Stimulated activated CD4-positive, alpha-beta T cell treated with anti-CD3 and anti-CD28 coated beads, TNF-alpha, amount 100 ng/mL, for 1 hour (primary cell): Measurements from ENCODE around the gene CMC4.

Experiments used
- DNase-seq, 3 donors: peaks; one replicate each; pipeline ENCODE4 v3.0.0-alpha.2; 2020; ENCODE audit warnings: low read depth in 3 of 3, low spot score in 1 of 3

CMC4 gene, protein sequence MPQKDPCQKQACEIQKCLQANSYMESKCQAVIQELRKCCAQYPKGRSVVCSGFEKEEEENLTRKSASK

DNA sequence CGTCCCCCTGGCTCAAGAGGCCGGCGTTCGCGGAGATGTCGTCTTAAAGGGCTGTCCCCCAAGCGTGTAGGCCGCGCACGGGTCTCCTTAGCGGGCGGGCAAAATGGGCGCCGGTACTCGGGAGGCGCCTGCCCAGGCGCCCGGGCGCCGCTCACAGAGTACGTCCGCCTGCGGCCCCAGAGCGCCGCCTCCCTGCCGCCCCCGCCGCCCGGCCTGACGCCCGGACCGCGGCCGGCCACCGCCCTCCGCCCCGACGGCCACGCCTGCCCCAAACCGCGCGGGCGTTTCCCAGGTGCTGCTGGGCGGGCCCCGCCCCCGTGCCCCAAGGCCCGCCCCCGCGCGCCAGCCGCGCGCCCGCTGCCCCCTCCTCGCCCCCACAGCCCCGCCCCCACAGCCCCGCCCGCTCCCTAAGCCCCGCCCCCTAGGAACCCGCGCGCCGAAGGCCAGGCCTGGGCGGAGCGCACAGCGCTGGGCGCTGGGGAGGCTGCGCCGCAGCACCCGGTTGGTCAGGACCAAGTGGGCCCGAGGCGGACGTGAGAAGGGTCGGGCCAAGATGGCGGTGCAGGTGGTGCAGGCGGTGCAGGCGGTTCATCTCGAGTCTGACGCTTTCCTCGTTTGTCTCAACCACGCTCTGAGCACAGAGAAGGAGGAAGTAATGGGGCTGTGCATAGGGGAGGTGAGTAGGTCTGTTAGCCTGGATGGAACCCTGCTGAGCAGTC lies at the start of gene CMC4, which contains the start of the genes BRCC3 and MTCP1:
Gene CMC4, minus strand, starts transcription at position 162 of the 719 bp plus-strand sequence. CDS start 7,113 bp downstream, outside the sequence.
Gene BRCC3, plus strand, starts transcription at position 534 of the 719 bp plus-strand sequence. Its CDS starts 20 bp downstream, at position 554.
Gene MTCP1, minus strand, starts transcription at position 162 of the 719 bp plus-strand sequence. CDS start 5,126 bp downstream, outside the sequence.
- DNase-seq = peak; percentile 39 to 57 (median 49)

DNA sequence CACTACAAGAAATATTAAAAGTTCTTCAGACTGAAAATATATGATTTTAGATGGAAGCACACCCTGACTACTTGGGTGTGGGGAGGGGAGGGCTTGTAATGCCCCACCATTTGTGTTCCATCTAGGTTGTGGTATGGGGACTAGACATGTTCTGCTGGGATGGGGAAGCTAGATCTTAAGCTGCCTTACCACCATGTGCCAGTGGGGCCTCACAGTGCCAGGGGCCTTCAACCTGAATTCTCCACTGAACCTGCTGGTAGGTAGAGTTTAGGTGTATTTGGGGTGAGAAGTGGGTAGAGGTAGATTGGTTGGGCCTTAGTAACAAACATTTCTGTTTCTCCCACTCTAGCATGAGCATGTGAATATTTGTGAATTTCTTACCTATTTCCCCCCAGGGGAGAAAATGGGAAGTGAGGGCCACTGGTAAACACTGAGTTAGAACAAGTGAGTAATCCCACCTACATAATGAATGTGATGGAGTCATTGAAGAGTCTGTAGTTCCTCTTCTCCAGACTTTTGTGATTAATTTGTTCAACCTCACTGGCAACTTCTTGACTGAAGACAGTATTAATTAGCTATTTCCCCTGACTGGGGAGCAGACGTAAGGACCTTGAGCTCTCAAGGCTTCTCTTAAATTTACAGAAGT lies 44.4 kb upstream of the CMC4 start:
- DNase-seq = no peak

DNA sequence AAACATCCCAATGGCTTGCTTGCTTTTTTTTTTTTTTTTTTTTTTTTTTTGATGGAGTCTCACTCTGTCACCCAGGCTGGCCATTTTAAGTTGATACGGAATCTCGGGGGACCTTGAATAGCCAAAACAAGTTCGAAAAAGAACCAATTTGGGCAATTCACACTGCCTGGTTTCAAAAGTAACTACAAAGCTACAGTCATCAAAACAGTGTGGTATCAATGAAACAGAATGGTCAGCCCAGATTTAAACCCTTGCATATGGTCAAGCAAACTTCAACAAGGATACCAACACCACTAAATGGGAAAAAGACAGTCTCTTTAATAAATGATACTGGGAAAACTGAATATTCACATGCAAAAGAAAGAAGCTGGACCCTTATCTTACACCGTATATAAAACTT lies 42.2 kb upstream of the CMC4 start:
- DNase-seq = no peak

DNA sequence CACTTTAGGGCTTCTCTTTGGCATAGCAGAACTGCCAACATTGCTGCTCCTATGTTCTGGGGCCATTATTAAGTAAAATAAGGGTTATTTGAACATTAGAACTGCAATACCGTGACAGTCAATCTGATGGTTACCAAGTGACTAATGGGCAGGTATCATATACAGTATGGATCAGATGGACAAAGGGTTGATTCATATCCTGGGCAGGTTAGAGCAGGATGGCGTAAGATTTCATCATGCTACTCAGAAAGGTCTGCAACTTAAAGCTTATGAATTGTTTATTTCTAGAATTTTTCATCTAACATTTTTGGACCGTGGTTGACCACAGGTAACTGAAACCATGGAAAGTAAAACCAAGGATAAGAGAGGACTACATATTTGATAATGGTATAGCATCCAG lies 41.2 kb upstream of the CMC4 start:
- no peak for DNase-seq

DNA sequence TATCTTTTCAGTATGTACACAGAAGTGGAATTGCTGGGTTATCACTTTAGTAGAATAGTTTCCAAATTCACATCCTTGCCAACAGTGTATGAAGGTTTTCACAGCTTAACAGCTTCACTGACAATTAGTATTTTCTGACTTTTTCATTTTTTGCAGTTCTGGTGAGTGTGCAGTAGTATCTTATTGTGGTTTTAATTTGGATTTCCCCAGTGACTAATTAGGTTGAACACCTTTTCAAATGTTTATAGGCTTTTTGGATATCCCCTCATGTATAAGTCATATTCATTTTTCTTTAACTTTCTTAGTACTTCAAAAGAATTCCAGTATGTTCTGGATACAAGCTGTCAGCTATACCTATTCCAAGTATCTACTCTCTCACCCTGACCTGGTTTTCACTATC lies 37.5 kb upstream of the CMC4 start:
- no peak for DNase-seq

DNA sequence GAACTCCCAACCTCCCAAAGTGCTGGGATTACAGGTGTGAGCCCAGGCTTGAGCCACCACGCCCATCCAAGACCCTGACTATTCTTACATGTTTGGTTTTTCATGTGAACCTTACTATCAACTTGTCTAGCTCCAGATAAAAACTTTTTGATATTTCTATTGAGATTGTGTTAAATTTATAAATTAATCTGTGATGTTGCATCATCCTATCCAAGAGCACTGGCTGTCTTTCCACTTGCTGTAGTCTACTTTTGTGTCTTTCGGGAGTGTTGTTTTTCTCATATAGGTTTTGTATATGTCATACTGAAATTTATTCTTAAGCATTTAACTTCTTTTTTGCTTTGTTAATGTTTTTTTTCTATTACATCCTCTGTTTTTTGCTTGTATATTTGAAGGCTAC lies 35.0 kb upstream of the CMC4 start:
- DNase-seq = no peak

DNA sequence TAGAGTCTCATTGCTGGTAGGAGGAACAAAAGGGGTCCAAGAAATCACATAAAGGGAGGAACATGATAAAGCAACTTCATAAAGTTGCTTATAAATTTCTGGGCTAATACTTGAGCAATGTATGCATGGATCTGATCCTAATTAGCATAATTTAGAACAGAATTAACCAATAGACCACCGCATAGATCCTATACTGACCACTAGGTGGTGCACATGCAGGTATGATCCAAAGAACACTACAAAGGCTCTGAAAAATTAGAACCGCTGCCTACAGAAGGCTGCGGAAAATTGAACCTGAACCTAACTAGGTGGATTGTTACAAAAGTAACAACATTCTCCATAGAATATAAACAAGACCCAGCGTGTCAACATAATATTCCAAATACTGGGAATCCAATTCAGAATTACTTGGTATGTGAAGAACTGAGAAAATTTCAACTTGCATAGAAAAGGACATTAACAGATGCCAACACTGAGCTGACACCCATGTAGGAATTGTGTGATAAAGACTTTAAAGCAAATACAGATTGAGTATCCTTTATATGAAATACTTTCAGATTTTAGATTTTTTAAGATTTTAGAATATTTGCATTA lies 23.6 kb upstream of the CMC4 start:
- DNase-seq = no peak

DNA sequence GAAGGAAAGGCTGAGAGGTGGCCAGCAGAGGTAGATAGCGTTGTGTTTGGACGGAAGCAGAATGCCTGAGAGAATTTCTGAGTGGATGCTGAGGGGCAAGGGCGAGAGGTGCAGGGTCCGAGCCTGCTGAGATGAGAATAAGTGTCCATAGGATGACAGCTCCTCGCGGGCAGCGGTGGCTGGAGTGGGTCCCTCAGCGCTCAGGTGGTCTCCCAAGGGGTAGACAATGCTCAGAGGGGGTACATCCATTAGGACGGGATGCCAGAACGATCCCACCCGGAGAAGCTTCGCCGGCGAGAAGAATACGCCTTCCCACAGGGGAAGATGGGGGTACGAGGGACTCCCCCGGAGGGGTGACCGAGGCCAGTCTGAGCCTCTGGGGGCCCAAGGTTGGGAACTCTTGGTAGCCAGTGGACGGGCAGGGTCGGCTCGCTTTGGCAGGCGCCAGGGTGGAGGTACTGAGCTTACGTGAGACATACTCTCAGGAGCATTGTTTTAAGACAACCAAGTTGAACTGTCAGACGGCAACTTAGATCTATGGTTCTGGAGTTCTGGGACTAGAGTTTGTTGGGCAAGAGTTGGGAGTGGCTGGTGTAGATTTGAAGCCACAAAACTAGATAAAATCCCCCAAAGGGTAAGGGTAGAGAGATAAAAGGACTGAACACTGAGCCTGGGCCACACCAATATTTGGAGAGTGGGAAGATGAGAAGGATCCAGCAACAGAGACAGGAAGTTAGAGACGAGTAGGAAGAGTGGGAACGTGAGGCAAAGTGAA lies 16.2 kb upstream of the CMC4 start:
- no peak for DNase-seq

DNA sequence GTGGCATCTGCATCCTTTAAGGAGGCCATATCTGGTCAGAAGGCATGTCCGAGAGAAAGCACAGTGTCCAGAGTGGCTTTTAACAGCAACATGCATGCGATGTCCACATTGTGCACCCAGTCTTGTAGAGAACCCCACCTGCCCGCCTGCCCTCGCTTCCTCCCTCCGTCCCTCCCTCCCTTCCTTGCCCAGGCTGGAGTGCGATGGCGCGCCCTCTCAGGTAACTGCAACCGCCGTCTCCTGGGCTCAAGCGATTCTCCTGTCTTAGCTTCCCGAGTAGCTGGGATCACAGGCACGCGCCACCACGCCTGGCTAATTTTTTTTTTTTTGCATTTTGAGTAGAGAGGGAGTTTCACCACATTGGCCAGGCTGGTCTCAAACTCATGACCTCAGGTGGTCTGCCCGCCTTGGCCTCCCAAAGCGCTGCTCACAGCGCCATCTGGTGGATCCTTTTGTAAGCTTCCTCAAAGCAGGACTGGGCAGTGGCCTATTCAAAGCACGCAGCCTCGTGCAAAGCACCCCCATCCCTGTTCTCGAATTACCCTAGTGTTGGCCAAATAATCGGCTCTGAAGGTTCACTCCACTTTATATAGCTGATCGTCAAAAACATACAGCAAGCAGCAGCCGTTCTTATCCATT lies 15.4 kb upstream of the CMC4 start:
- DNase-seq = peak in 1 of 3 donors; percentile 14

DNA sequence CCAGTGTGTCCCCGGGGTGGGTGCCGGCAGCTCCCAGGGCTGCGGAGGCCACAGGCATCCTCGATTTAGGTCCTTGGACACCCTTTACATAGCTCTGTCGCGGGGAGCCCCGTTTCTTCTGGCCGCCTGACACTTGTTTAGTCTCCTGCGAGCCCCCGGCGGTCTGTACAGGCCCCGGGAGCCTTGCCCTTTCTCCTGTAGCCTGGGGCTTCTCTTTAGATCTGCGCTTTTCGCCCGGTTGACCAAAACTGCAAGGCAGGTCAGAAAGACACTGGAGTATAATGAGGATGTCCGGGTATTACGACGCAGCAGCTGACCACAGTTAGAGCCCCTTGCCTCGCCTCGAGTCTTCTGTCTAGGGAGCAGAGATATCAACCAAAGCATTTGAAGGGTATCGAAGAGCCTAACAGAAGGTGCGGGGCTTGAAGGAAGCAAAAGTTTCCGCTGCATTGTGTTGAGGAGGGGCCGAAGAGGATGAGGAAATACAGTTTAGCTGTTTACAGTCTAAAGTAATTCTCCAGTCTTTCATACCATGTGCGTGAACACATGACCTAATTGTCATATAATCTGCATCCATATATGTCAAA lies 851 bp upstream of the CMC4 start:
- DNase-seq = no peak

DNA sequence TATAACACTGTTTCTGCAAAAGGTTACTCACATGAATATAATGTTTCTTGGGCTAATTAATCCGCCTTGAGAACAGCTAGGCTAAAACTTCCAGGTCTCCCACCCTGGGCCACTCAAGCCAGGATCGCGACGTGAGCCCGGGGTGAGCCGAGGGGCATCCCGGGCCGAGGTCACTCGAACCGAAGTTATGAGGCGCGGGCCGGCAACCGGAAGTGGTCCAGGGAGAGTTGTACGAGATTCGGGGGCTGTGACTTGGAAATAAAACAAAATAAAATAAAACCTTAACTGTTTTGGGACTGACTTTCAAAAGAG lies 317 bp downstream of the CMC4 start:
- DNase-seq = no peak

DNA sequence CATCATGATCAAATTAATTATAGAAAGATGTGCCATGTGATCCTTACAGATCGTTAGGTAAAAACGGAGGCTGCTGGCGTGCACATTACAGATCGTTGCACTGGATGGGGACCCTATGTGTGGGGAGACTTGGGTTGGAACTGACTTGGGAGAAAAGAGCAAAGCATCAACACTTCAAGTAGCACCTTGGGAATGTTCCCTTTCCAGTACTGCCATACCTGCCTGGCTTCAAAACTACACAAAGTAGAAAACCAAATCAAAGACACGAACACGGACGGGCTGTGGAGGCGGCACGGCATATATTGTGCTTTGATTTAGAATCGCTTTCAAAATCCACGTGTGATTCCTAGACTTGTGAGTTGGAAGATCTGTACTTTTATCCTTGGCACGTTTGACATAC lies 898 bp downstream of the CMC4 start:
- no peak for DNase-seq

DNA sequence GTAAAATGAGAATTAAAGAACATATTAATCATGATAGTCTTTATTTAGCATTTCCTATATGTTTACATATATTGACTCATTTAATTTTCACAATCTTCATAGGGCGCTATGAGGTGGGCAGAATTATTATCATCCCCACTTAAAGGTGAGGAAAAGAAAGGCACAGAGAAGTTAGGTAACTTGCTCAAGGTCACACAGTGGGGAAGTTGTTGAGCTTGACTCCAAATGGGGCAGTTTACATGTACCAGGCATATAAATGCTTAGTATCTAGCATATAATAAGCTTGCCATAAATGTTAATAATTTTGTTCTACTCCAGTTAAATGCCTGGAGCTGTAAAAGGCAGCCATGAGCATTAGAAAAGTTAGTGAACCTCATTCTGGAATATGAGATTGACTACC lies 1.5 kb downstream of the CMC4 start:
- DNase-seq = no peak

DNA sequence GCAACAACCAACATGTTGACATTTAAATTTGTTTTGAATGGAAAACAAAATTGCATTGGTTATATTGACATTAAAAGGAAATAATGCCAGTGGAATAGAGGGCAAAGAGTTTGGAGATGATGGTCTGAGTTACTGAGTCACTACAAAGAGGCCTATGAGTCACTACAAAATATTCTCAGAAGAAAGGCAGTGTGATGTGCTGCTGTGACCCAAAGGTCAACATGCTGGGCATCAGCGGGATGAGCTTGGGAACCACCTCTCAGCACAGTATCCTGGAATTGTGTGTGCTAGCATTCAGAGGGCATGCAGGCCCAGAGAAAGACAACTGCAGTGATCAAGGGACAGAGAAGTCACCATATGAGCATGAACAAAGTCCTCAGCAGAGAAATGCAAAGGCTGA lies 2.8 kb downstream of the CMC4 start:
- no peak for DNase-seq

DNA sequence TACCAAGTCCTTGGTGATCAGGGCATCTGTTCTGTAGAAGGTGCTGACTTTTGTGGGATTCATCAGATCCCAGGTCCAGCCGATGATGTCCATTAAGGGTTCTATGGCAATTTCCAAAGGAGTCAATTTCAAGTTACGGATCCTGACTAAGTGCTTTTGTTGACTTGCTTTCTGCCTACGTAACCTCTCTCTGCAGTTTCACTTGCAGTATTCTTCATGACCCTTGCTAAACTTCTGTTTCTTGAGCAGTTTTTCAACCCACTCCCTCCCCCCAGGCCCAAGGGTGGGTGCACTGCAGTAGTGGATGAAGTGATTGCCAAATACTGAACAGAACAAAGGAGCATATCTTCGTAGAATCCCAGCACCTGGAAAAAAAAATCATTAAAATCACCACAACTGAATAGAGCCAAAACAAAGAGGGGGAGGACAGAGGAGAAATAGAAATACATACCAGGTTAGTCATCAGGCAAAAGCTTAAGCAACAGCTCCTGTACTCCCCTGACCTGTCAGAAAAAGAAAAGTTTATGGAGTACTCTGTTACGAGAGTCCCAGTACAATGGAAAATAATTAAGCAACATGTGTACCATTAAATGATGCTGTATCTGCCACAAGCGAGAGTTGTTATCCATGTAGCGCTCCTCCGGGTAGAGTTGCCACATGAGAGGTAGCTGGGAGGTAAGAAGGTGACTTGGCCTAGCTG lies 5.8 kb downstream of the CMC4 start:
- no peak for DNase-seq

DNA sequence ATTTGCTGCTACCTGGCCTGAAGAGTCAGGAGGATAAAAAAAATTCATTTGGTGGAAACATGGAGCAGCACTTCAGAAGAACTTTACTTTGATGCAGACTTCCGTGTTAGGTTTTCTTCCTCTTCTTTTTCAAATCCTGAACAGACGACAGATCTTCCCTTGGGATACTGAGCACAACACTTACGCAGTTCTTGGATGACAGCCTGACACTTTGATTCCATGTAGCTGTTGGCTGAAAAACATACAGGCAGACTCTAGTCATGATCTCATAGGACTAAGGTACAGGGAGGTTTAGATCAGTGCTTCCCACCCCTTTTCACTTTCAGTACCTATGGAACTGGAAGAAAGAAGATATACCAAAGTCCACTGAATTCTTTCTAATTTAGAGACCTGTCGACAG lies 9.2 kb downstream of the CMC4 start:
- DNase-seq = no peak

DNA sequence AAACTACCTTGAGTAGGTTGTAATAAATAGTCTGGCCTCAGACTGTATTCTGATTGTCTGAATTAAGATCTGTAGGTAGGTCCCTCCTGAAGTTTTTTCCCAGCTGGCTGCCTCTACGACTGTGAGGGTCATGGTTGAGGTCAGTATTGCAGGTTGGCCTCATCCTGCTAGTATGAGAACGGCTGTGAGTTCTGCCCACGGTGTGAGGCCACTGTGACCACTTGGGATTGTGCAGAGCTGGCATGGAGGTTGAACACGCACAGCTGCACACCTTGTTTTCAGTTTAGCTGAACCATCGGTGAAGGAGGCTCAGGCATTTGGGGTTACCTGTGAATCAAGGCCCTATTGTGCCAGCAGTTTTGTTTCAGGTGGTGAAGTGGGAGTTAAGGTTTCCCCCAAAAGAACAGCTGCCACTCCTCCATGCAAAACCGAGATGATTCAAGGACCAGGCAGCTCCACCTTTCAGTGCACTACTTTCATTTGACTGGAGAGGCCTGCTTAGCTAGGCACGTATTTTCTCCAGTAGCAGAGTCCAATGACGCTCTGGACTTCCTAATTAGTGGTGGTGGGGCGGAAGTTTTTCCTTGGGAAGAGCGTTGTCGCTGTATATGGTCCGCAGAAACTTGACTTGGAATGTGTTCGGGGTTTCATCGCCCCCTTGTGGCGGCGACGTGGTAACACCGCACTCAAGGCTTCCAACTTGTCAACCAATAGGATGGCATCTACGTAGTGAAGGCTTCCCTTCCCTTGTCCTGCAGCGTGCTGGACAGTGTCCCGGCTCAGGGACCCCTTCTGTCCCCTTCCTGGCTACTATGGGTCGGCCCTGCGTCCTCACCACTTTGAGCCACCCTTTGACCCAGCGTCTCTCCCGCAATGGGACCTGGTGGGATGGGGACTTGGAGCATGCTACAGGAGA lies 13.8 kb downstream of the CMC4 start:
- DNase-seq = peak in 1 of 3 donors; percentile 22

DNA sequence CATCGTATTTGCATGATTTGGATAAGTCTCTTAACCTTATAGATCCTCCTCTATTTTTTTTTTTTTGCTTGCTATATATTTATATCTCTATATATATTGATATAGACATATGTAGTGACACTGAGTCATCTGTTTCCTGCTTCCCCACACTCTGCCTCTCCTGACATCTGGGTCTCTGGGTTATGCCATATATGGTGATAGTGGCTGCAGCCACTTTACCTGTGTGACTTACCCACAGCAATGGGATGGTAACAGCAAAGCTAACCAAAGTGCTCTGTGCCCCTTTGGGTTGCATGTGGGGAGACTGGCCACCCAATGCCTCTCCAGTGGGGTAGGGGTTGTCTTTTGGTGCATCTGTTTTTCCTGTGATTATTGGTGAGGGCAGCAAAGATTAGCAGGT lies 14.5 kb downstream of the CMC4 start:
- DNase-seq = no peak

DNA sequence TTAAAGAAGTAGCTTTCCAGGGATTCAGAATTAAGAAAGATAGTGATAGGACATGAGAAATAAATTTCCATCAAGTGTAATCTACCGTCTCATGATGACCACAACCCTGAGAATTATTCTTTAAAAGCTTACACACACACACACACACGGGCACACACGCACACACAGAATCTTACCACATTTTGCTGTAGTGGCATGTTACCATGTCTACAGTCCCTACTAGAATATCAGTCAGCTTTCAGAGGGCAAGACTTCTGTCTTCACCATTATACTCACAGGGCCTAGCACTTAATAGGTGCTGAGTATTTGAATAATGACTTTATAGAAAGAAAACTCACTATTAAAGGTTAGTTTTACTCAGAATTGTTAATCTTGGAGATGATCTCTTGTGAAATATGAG lies 15.4 kb downstream of the CMC4 start:
- DNase-seq = no peak
